Ascending aorta (tissue), 2 donors: ENCODE data around the gene CNTLN. TPM values are rescaled to one million over a fixed set of nuclear protein-coding genes. Genes with fewer than 3 reads are reported as not detected.
"Not testable (repeated sequence)": the region's sequence is repeated elsewhere in the genome, so short reads cannot be mapped to it uniquely, and the experiment has no call there.

Experiments used
- DNase-seq, 2 donors: peaks; one replicate each; pipeline ENCODE4 v3.0.0-alpha.2; 2019; ENCODE audit warnings: low spot score in 2 of 2
- H3K27ac ChIP-seq, 2 donors: fragments of 200-600 bp; sonication (generic); one replicate each; pipeline ENCODE4 v1.5.1; 2016 to 2017; ENCODE audit warnings: mild to moderate bottlenecking in 1 of 2
- H3K27me3 ChIP-seq: fragments of 200-600 bp; sonication (generic); one replicate; pipeline ENCODE4 v1.5.1; 2017
- H3K36me3 ChIP-seq, 2 donors: fragments of 200-600 bp; sonication (generic); one replicate each; pipeline ENCODE4 v1.5.1; 2016
- H3K4me1 ChIP-seq, 2 donors: fragments of 200-600 bp; sonication (generic); one replicate each; pipeline ENCODE4 v1.5.1; 2016 to 2017; ENCODE audit warnings: mild to moderate bottlenecking in 1 of 2
- H3K4me3 ChIP-seq, 2 donors: fragments of 200-600 bp; sonication (generic); one replicate each; pipeline ENCODE4 v1.5.1; 2016 to 2017; ENCODE audit warnings: mild to moderate bottlenecking in 1 of 2
- H3K9me3 ChIP-seq, 2 donors: fragments of 200-600 bp; sonication (generic); one replicate each; pipeline ENCODE4 v1.5.1; 2016
- intact Hi-C: fragments of 100-400 bp; cut with DNase I; formaldehyde crosslinking; loops from one replicate; pipeline ENCODE4 v1.15.1; 2023
- total RNA-seq: library from RNA; depleted of rRNA; stranded (reverse); fragments of >200 nt; gene quantifications from one replicate; pipeline ENCODE4 v1.1.0, GENCODE V29; 2016
- TF ChIP-seq, protein P1 (sequence below), 3 experiments: fragments of 200-600 bp in 2 of 3; fragments of 450-650 bp in 1 of 3; sonication (generic) in 2 of 3; IDR thresholded peaks; one replicate each; pipeline ENCODE4 v1.5.1; 2016 to 2019; ENCODE audit warnings: antibody characterized with exemption in 3 of 3, mild to moderate bottlenecking in 1 of 3, moderate library complexity in 1 of 3

CNTLN gene
- total RNA-seq, 1 donor from 2014 or later = 3.5 TPM

DNA sequence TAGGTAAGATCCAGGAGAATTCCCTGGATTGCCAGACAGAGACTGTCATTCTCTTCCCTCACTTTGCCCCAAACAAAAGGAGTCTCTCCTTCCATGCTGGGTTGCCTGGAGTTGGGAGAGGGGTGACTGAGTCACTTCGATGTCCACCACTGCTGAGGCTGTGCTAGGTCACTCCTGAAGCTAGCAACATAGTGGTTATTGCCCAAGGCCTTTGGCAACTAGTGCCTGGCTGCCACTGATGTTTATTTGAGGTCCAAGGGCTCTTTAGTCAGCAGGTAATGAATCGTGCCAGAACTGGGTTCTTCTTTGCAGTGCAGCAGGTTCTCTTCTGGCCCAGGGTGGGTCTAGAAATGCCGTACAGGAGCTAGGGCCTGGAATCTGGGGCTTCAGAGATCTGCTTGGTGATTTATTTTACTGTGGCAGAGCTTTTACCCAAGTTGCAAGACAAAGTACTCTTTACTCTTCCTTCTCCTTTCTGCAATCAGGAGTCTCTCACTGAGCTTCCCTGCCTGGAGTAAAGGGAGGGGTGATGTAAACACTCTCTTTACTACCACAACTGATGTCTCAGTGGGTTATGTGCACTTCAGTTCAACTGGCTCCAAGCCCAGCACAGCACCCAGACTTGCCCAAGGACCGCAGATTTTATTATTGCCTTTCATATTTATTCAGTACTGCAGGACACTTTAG lies 288.3 kb downstream of the CNTLN start:
- Histone ChIP-seq H3K27ac (no peak overlapping the region), H3K36me3 (peaks cover 0 to 5% of the 10 kb centered on the region in 2 donors), H3K9me3 (no peaks in the 10 kb centered on the region), H3K4me1 (no peaks in the 10 kb centered on the region), H3K4me3 (no peak overlapping the region), H3K27me3 (no peaks in the 10 kb centered on the region)
- no peak for DNase-seq
- intact Hi-C loops = no loop called here
- TF ChIP-seq, protein P1, sequence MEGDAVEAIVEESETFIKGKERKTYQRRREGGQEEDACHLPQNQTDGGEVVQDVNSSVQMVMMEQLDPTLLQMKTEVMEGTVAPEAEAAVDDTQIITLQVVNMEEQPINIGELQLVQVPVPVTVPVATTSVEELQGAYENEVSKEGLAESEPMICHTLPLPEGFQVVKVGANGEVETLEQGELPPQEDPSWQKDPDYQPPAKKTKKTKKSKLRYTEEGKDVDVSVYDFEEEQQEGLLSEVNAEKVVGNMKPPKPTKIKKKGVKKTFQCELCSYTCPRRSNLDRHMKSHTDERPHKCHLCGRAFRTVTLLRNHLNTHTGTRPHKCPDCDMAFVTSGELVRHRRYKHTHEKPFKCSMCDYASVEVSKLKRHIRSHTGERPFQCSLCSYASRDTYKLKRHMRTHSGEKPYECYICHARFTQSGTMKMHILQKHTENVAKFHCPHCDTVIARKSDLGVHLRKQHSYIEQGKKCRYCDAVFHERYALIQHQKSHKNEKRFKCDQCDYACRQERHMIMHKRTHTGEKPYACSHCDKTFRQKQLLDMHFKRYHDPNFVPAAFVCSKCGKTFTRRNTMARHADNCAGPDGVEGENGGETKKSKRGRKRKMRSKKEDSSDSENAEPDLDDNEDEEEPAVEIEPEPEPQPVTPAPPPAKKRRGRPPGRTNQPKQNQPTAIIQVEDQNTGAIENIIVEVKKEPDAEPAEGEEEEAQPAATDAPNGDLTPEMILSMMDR (IDR thresholded peaks at IDR 0.05) = no peak

DNA sequence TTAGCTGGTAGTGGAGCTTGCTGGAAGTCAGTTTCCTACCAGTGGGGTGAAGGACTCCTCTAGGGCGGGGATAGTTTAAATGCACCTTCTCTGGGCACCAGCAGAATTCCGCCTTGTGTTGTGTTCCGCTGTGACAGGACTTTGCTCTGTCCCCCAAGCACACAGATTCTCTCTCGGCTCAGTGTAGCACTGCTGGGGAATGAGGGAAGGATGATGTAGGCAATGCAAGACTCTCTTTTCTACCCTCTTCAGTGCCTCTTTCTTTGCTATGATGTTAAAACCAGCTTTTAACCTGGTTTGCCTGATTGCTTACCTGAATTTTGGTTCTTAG lies 288.8 kb downstream of the CNTLN start:
- DNase-seq = no peak
- no peaks in the 10 kb centered on the region for H3K27me3 ChIP-seq
- peaks cover 0 to 5% of the 10 kb centered on the region in 2 donors for H3K36me3 ChIP-seq
- intact Hi-C loops = no loop called here
- H3K9me3 ChIP-seq = no peaks in the 10 kb centered on the region
- H3K4me3 ChIP-seq = no peak overlapping the region
- no peak overlapping the region for H3K27ac ChIP-seq
- TF ChIP-seq, protein P1 (IDR thresholded peaks at IDR 0.05) = no peak
- H3K4me1 ChIP-seq = no peaks in the 10 kb centered on the region

DNA sequence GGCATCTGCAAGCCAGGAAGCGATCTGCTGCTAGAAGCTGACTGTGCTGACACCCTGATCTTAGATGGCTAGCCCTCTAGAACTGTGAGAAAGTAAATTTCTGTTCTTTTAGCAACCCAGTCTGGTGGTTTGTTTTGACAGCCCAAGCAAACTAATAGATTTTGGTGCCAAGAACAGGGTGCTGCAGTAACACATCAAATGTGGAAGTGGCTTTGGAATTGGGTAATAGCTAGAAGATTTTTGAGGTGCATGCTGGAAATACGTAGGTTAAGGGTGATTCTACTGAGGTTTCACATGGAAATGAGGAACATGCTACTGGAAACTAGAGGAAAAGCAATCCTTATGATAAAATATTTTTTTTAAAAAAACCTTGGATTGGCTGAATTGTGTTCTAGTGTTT lies 290.5 kb downstream of the CNTLN start:
- Histone ChIP-seq H3K27me3 (no peaks in the 10 kb centered on the region), H3K4me3 (no peak overlapping the region), H3K27ac (no peak overlapping the region), H3K4me1 (no peaks in the 10 kb centered on the region), H3K36me3 (peaks cover 0 to 5% of the 10 kb centered on the region in 2 donors), H3K9me3 (no peaks in the 10 kb centered on the region)
- intact Hi-C loops = no loop called here
- TF ChIP-seq, protein P1 (IDR thresholded peaks at IDR 0.05) = no peak
- DNase-seq = no peak

DNA sequence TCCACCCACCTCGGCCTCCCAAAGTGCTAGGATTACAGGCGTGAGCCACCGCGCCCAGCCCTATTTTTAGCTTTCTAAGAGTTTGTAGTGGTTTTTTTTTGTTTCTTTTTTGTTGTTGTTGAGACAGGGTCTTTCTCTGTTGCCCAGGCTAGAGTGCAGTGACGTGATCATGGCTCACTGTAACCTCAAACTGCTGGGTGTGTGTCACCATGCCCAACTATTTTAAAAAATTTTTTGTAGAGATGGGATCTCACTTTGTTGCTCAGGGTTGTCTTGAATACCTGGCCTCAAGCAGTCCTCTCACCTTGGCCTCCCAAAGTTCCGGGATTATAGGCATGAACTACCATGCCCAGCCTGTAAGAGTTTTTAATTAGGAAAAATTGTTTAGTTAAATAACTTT lies 298.7 kb downstream of the CNTLN start:
- no peak overlapping the region for H3K4me3 ChIP-seq
- DNase-seq = no peak
- TF ChIP-seq, protein P1 (IDR thresholded peaks at IDR 0.05) = no peak
- no peak overlapping the region for H3K27ac ChIP-seq
- no peaks in the 10 kb centered on the region for H3K4me1 ChIP-seq
- H3K36me3 ChIP-seq = no peaks in the 10 kb centered on the region
- intact Hi-C loops = no loop called here
- H3K9me3 ChIP-seq = peaks cover 0 to 7% of the 10 kb centered on the region in 2 donors
- no peaks in the 10 kb centered on the region for H3K27me3 ChIP-seq

DNA sequence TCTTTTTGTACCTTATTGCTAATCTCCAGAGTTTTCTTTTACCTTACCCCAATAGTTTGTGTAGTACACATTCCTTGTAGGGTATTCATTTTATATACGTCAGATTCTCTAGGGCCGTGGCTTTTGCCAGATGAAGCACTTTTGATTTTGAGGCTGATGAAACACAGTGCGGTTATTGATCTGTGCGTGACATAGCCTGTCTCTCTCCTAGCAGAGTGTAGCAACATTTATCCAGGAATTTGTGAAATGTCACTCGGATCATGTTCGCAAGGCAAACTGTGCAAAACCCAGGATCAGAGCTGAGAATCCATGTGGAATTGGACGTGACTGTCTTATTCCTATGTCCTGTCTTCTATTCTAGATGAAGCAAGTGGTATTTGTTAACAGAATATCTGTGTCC lies 302.0 kb downstream of the CNTLN start:
- TF ChIP-seq, protein P1 (IDR thresholded peaks at IDR 0.05) = no peak
- intact Hi-C loops = no loop called here
- no peak overlapping the region for H3K27ac ChIP-seq
- no peaks in the 10 kb centered on the region for H3K27me3 ChIP-seq
- peaks cover 4 to 30% of the 10 kb centered on the region in 2 donors for H3K9me3 ChIP-seq
- DNase-seq = no peak
- no peaks in the 10 kb centered on the region for H3K4me1 ChIP-seq
- H3K4me3 ChIP-seq = no peak overlapping the region
- no peaks in the 10 kb centered on the region for H3K36me3 ChIP-seq

- DNase-seq = no peak
- H3K27me3 ChIP-seq = no peaks in the 10 kb centered on the region
- H3K4me3 ChIP-seq = no peak overlapping the region
- H3K36me3 ChIP-seq = no peaks in the 10 kb centered on the region
- TF ChIP-seq, protein P1 (IDR thresholded peaks at IDR 0.05) = no peak
- H3K4me1 ChIP-seq = no peaks in the 10 kb centered on the region
- intact Hi-C loops = no loop called here
- H3K27ac ChIP-seq = no peak overlapping the region
- peaks cover 4 to 30% of the 10 kb centered on the region in 2 donors for H3K9me3 ChIP-seq
These were observed 303.0 kb downstream of the CNTLN start for GRCh38 chr9:17437813-17438212.

DNA sequence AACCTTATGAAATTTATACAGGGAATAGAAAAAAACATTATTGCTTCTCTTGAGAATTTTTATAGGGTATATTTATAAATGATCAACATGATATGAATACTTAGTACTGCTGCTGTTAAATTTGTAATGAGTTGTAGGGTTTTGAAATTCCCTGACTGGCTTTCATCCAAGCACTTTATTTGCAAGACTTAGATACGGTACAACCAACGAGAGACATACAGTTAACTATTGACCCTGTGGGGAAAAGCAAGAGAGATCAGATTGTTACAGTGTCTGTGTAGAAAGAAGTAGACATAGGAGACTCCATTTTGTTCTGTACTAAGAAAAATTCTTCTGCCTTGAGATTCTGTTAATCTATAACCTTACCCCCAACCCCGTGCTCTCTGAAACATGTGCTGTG lies 310.3 kb downstream of the CNTLN start:
- H3K27me3 ChIP-seq, H3K27ac ChIP-seq, DNase-seq, H3K4me3 ChIP-seq, H3K36me3 ChIP-seq, intact Hi-C loops, H3K4me1 ChIP-seq: not testable (repeated sequence)
- H3K9me3 ChIP-seq = peaks cover 0 to 16% of the 10 kb centered on the region in 2 donors
